HG02571 (cell line): ENCODE data around the gene HRCT1.
"Not testable (repeated sequence)": the region's sequence is repeated elsewhere in the genome, so short reads cannot be mapped to it uniquely, and the experiment has no call there.

Source experiments
- ATAC-seq: cut with Tn5 transposase; IDR thresholded peaks from one replicate; pipeline ENCODE4 v1.9.1; 2021; ENCODE audit warnings: mild to moderate bottlenecking, moderate library complexity; ENCODE audit not compliant: unreplicated experiment

HRCT1 gene

DNA sequence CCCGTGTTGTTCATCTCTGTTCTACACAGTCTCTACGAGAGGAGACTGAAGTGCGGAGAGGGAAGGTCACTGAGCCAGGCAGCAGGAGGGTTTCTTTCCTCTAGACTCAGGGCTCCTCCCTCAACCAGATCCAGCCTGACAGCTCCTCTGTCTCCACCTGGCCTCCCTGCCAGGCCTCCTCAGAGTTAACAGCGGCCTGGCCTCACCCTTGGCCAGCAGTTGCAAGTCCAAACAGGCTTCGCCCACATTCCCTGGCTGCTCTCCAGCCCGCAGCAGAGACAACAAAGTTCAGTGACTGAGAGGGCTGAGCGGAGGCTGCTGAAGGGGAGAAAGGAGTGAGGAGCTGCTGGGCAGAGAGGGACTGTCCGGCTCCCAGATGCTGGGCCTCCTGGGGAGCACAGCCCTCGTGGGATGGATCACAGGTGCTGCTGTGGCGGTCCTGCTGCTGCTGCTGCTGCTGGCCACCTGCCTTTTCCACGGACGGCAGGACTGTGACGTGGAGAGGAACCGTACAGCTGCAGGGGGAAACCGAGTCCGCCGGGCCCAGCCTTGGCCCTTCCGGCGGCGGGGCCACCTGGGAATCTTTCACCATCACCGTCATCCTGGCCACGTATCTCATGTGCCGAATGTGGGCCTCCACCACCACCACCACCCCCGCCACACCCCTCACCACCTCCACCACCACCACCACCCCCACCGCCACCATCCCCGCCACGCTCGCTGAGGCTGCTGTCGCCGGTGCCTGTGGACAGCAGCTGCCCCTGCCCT, at the start of gene HRCT1:
Gene HRCT1, plus strand, starts transcription at position 291 of the 768 bp plus-strand sequence. Its CDS starts 86 bp downstream, at position 377.
- ATAC-seq = no peak

DNA sequence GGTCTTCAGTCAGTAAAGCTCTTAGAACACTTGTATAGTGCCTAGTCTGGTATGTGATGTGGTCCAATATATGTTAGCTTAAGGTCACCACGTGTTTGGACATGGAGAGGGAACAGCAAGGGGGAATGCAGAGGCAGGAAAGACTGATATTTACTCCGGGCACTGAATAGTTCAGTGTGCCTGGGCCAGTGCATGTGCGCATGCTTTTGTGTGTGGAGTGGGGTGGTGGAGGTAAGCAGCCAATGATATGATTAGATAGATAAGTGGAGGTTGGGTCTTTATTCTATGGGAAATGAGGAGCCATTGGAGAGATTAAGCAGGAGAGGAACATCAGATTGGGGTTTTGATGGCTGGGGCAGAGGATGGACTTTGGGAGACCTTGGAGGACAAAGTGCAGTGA, 49.8 kb upstream of the HRCT1 start:
- no peak for ATAC-seq

DNA sequence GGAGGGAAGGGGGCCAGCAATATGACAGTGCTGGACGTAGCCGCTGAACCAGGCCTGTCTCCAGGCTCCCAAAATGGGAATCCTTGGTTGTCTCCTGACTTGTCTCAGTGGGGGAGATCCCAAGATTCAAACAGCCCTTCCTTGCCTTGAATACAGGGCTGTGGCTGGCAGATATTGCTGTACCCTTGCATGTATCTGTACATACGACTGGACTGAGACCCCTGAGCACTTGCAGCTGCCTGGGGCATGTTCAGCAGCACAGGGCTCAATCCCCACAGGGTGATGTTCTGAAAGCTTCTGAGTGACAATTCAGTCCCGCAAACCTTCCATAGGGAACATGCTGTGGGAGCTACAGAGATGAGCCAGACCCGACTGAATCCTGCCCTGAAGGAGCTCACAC, 49.1 kb upstream of the HRCT1 start:
- ATAC-seq = no peak

DNA sequence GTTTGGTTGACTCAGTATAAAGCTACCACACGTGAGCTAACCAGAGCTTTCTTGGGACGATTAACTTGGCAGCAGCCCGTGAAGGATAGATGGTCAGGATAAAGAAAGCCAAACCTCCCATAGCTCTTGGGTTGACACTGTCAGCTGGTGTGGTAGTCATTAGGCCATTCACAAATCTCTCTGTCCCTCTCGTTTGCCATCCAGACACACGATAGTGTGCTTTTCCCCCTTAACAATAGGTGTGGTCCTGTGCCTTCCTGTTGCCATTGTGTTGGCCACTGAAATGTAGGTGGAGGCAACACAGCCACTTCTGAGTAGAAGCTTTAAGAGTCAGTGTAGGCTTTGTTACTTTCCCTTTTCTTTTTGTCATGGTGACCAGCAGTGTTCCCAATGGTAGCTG, 47.5 kb upstream of the HRCT1 start:
- no peak for ATAC-seq

DNA sequence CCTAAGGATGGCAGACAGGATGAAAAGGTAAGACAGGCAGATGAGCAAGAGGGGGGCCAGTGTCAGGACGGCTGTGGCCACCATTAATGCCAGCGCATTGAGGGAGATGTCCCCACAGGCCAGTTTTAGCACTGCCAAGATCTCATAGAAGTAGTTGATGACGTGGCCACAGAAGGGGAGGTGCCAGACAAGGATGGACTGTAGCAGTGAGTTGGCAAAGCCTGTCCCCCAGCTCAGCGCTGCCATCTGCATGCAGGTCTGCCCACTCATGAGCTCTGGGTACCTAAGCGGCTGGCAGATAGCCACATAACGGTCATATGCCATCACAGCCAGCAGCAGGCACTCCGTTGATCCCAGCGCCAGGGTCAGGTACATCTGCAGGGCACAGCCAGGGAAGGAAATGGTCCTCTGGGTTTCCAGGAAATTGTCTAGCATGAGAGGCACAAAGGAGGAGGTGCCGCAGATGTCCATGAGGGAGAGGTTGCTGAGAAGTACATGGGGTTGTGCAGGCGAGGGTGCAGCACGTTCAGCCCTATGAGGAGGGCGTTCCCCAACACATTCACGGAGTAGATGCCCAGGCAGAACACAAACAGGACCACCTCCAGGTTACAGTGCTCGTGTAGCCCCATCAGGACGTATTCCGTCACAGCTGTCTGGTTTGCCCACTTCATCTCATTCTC, 46.6 kb upstream of the HRCT1 start:
- ATAC-seq = no peak

DNA sequence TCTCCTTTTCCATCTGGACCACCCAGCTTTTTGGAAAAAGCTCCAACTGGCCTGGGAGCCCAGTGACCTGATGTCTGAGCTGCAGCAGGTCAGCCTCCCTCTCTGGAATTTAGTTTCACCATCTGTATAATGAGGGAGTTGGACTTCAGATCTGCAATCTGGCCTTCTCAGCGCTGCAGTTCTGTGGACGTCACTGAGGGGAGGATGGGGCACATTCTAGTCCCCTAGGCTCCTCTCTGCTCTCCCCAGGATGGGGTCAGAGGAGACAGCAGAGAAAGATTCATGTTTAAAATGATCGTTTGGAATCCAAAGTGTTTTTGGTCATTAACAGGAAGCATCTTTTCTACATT, 46.0 kb upstream of the HRCT1 start:
- no peak for ATAC-seq

DNA sequence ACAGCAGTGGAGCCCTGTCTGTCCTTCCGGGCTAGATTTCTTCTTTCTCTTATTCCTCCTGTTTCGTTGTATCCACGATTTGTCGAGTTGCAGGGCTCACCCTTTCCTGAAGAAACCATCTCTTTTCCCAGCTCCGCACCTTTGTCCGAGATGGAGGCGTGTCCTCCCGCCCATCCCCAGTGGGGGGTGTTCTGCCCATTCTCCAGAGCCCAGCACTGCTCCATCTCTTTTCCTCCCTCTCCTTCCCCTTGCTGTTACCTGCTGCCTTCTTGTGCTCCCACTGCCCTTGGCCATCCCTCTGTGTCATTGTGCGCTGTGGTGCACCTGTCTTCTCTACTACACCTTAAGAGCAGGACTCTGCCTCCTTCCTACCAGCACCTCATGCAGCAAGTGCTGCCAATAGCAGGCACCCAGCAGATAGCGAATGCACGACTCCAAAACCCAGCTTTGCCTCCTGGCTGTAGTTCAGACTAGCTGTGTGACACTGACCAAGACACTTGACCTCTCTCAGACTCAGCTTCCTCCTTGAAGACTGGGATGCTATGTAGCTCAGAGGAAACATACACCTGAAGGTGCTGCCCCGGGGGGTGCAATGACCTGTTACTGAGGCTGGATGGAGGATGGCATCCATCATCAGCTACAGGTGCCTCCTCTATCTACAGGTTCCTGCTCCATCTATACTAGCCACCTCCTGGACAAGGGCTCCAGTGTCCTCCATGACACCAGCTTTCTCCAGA, 44.7 kb upstream of the HRCT1 start:
- ATAC-seq = no peak

DNA sequence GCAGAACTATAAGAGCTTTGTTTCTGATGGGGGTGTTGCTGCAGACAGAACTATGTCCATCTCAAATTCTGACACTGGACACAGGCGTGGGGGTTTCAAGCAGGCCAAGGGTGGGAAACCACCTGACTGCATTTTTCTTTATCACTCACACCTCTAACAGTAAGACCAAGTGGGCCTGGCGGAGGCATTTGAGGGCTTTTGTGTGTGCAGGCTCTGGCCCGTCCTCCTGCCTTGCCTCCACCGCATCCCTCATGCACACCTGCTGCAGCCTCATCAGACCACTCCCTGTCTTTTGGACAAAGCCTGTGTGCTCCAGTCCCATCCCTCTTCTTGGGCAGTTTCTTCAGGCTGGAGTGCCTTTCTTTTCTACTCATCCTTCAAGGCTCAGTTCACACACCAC, 43.7 kb upstream of the HRCT1 start:
- ATAC-seq = no peak

DNA sequence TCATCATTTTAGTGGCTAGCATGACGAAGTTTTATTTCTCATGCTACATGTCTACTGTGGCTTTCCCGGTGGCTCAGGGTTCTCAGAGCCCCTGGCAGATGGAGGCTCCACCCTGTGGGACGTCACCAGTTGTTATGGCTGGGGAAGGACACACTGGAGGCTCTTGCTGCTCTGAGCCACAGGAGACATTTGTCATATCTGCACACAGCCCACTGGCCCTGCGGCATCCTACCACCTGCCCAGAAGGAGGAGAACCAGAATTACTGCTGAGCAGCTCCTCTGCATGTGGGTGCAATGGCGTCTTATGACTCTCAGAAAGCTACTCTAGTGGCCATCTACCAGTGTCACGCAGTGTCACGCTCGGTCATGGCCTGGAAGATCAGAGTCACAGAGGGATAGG, 42.4 kb upstream of the HRCT1 start:
- ATAC-seq = no peak

DNA sequence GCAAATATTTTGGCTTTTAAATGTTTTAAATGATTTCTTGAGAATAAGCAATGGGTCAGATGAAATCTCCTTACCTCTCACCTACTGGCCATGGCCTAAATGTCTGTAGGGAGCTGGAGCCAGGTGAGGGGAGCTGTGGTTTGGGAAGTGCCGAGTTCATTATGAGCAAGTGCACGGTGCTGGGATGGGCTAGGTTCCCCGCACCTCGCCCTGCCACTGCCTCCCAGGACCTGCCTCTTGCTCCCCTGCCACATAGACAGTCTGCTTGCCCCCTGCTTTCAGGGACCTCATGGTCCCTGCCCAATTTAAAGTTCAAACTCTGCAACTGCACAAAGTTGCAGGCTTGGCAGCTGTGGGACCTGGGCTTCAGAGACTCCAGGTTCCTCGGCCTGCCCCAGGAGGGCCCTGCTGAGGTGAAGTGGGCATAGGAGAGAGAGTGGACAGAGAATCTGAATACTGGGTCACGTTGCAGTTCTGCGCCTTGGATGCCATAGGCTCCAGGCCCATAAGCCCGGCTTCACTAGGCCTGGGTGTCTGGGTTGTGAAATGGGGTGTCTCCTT, 41.2 kb upstream of the HRCT1 start:
- no peak for ATAC-seq

DNA sequence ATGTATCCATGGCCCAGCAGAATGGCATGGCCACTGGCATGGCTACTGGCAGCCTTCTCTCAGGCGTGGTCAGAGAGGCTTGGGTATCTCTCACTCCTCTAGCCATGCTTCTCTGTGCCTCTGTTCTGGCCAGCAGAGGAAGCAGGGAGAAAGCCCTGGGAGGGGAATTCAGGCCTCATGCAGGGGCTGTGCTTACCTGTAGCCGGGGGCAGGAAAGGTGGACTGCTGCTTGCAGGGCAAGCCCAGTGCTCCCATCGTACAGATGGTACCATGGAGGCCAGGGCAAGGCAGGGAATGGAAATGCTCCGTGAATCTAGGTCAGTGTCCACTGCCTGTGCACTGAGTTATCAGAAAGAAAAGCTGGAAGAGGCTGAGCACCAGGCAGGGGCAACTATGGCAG, 38.5 kb upstream of the HRCT1 start:
- no peak for ATAC-seq

DNA sequence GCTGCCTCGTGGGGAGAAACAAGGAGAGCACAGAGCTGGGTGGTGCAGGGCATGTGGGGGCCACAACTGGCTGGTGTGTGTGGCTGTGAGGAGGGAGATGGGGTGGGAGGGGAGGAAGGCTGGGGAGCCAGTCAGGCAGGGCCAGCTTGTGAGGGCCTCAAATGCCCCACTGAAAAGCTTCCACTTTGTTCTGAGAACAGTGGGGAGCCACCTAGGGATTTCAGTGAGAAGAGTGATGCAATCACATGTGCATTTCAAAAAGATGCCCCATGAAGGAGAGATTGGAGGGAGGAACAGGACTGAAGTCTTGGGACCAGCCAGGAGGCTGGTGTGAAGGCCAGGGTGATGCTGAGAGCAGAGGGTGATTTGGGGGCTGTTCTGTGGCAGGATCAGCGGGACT, 37.1 kb upstream of the HRCT1 start:
- no peak for ATAC-seq

DNA sequence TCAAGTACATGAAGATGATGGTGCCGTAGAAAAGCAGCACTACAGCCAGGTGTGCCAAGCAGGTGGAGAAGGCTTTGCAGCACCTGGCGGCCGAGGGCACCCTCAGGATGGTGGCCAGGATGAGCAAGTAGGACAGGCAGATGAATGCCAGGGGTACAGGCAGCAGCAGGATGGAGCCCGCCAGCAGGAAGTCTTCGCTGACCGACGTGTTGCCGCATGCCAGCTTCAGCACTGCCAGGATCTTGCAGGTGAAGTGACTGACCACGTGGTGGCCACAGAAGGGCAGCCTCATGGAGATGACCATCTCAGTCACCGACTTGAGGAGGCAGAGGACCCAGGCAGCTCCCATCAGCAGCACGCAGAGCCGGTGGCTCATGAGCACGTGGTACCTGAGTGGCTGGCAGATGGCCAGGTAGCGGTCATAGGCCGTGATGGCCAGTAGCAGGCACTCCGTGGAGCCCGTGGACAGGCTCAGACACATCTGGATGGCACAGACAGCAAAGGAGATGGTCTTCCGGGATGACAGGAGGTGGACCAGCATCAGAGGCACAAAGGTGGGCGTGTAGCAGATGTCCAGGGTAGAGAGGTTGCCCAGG, 36.3 kb upstream of the HRCT1 start:
- no peak for ATAC-seq

DNA sequence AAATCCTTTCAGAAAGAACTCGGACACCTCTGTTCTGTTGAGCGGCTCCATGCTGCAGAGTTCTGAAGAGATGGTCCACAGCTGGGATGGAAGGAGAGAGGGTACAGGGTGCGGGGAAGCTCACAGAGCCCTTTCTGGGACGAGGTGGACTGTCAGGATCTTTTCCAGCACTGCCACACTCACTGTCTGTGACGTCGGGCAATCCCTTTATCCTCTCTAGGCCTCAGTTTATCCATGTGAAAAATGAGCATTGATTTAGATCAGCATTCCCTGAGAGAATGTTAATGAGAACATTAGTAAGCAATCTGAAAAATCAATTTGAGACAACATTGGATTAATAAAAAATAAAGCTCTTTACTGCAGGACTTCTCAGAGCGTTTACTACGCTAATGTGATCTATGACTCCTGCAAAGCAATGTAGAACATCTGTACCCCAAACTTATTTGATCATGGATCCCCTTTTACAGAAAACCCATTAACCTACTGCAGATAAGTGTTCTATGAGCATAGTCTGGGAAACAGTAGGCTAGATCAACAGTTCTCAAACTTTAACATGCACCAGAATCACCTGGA, 35.6 kb upstream of the HRCT1 start, which contains the start of gene OR13J1:
Gene OR13J1, minus strand, starts transcription at position 51 of the 573 bp plus-strand sequence. Its CDS starts 0 bp downstream, at position 51.
- no peak for ATAC-seq

DNA sequence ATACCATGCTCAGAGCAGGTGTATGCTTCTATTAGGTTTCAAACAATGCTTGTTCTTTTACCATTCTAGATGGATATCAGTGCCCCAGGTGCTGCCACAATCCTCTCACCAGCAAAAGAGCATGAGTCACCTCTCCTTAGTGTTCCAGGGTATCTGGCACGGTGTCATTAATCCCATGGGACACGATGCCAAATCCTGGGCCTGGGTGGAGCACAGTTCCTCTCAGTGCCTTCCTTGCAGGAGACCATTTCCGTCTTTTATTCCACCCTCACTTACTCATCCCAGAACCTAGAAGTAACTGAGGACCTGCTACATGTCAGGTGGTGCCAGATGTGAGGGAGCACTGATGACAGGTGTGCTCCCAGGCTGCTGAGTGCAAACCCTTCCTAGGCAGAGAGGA, 34.5 kb upstream of the HRCT1 start:
- ATAC-seq = no peak

DNA sequence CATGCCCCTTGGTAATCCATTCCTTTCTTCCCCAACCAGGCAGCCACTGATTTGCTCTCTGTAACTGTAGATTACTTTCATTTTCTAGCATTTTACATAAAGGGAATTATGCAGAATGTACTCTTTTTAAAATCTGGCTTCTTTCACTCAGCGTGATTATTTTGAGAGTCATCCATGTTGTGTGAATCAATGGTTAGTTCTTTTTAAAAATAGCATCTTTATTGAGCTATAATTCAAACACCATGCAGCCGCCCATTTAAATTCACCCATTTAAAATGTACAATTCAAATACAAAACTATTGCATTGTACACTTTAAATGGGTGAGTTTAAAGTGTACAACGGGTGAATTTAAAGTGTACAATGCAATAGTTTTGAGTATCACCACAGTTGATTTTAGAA, 33.5 kb upstream of the HRCT1 start:
- ATAC-seq = no peak

DNA sequence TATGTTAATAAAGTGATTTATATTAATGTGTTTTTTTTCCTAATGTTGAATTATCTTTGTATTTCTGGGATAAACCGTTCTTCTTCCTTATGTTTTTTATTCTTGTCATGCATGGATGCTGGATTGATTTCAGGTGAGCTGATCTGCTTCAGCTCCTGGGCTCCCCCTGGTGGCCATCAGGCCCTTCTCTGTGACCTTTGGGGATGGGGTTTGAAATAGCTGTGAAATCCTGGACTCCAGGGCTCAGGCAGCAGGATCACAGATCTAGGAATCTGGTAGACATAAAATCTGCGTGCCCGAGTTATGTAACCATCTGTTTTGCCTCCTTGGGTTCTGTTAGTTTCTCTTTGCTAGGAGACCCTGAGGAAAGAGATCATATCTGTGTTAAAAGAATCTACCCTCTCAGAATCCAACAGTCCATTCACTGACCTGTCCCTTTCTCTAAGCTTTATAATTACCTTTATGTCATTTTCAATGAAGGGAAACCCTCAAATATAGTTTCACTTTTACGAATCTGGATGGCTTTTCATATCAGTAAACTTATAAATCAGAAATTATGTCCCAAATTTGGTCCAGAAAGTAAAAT, 23.6 kb upstream of the HRCT1 start:
- ATAC-seq = no peak

DNA sequence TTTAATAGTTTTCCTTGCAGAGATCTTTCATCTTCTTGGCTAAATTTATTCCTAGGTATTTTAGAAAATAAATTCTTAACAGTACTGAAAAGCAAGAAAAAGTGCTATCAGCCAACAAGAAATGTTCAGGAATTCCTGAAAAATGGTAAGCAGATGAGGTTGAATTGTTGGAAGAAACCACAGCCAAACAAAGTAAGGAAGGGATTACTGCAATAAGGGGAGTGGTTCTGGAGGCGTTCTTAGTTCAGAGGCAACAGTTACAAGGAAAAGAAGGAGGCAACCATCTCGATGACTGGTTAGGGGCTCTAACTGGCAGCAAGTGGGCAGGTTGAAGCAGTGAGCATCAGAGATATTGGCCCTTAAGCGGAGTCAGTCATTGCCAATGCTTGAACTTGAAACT, 23.0 kb upstream of the HRCT1 start:
- ATAC-seq = no peak

DNA sequence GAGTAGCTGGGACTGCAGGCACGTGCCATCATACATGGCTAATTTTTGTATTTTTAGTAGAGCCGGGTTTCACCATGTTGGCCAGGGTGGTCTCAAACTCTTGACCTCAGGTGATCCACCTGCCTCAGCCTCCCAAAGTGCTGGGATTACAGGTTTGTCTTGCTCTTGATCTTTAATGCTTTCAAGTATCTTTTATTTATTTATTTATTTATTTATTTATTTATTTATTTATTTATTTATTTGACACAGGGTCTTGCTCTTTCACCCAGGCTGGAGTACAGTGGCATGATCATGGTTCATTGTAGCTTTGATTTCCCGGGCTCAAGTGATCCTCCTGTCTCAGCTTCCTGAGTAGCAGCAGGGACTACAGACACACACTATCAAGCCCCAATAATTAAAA, 21.1 kb upstream of the HRCT1 start:
- not testable (repeated sequence) for ATAC-seq

DNA sequence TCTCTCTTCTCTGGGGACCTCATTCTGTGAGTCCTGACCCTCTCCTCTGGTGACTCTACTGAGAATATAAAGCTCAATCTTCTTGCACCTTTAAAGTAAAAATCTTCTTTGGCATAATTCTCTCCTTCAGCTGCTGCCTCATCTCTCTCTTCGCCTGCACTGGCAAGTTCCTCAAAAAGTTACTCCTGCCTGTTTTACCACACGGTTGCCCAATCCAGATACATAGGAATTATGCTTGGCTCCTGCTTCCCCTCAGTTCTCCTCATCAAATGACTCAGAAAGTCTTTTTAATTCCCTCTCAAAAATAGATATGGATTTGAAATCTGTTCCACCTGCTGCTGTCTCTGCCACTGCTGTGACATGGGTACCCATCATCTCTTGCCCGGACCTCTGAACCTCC, 14.4 kb upstream of the HRCT1 start:
- ATAC-seq = no peak
